Ovary (tissue), 9 donors: ENCODE measurements around the gene FAM9B. TPM values are rescaled to one million over a fixed set of nuclear protein-coding genes. Genes with fewer than 3 reads are reported as not detected.

Experiments used
- DNase-seq, 5 donors: peaks; one replicate each; pipeline ENCODE4 v3.0.0-alpha.2; 2019 to 2020
- H3K27ac ChIP-seq, 2 donors: fragments of 200-600 bp; one replicate each; pipeline versions ENCODE4 v1.5.1 to v1.8.0; 2019 to 2022
- H3K27me3 ChIP-seq: fragments of 200-600 bp; one replicate; pipeline ENCODE4 v1.8.0; 2022
- H3K36me3 ChIP-seq: fragments of 200-600 bp; sonication (generic); one replicate; pipeline ENCODE4 v1.5.1; 2019
- H3K4me1 ChIP-seq: one replicate; pipeline ENCODE4 v1.8.1; 2013; ENCODE audit warnings: mild to moderate bottlenecking, moderate library complexity; ENCODE audit not compliant: insufficient read depth
- H3K4me3 ChIP-seq: fragments of 200-600 bp; sonication (generic); one replicate; pipeline ENCODE4 v1.5.1; 2017
- H3K9me3 ChIP-seq, 2 donors: fragments of 200-600 bp in 1 of 2; sonication (generic) in 1 of 2; one replicate each; pipeline versions ENCODE4 v1.5.1 to v1.8.1; 2013 to 2019; ENCODE audit warnings: mild to moderate bottlenecking in 1 of 2, moderate library complexity in 1 of 2
- CTCF ChIP-seq, 3 donors: fragments of 450-650 bp in 2 of 3; fragments of 200-600 bp in 1 of 3; IDR thresholded peaks; one replicate each; pipeline versions ENCODE4 v1.5.1 to v1.8.0; 2016 to 2022; ENCODE audit warnings: antibody characterized with exemption in 3 of 3, mild to moderate bottlenecking in 1 of 3
- EP300 ChIP-seq: sonication (generic); formaldehyde crosslinking; IDR thresholded peaks from one replicate; pipeline ENCODE4 v1.6.1; 2017; ENCODE audit warnings: antibody characterized with exemption
- POLR2A ChIP-seq: fragments of 450-650 bp; IDR thresholded peaks from one replicate; pipeline ENCODE4 v1.6.1; 2017; ENCODE audit warnings: antibody characterized with exemption, mild to moderate bottlenecking, moderate library complexity
- WGBS, 3 donors: extraction: QIAGEN DNeasy Blood & Tissue Kit in 1 of 3; methylation state at CpG; one replicate each; pipeline versions ENCODE4 v1.1.5 to v1.1.7; 2013 to 2017; 5-methylcytosine and 5-hydroxymethylcytosine counted together
- intact Hi-C, 4 donors: fragments of 100-400 bp; cut with DNase I; formaldehyde crosslinking; loops; one replicate each; pipeline versions ENCODE4 v1.11.0 to v1.15.1; 2022 to 2023
- polyA plus RNA-seq, 2 donors: library from polyadenylated mRNA; stranded (reverse); fragments of 200-250 nt in 1 of 2; fragments of 350-450 nt in 1 of 2; fragmentation: Illumina TruSeq in 1 of 2; extraction: RNeasy Lipid Tissue Mini Kit (QIAGEN cat#74804) in 1 of 2; gene quantifications; one replicate each; pipeline ENCODE4 v1.2.3, GENCODE V29; 2013 to 2014
- total RNA-seq, 7 donors: library from RNA; depleted of rRNA in 2 of 7; stranded (reverse); fragments of >200 nt in 2 of 7; fragmentation: NEBNext Ultra II Directional in 3 of 7; extraction: Animal tissue kit (Norgen Biotek cat#: 25700) in 3 of 7; gene quantifications; one replicate each; pipeline versions ENCODE4 v1.1.0 to v1.2.4, GENCODE V29; 2016 to 2023
- donor health status: DM: no; HTN: no; CAD: no; lungs with moderate emphysema.
- donor health status: DM: no; HTN: no; CAD: no.
- donor health status: Bipolar disorder and iron deficiency.
- donor health status: DM: yes; HTN: yes; CAD: no.
- donor health status: DM: no; HTN: no; CAD: no.
- donor health status: DM: yes; HTN: yes; CAD: no.

Gene FAM9B
- total and polyA plus RNA-seq, 9 donors, result 0.07 to 0.13 TPM; not detected in 7

- Histone ChIP-seq H3K36me3 (no peaks in the 10 kb centered on the region), H3K4me1 (no peaks in the 10 kb centered on the region), H3K4me3 (no peak overlapping the region), H3K9me3 (no peaks in the 10 kb centered on the region), H3K27me3 (no peaks in the 10 kb centered on the region), H3K27ac (no peak overlapping the region)
- WGBS, 3 donors, result 76 to 83% (median 80%) methylated on average over 3 of the region's 3 CpGs
- DNase-seq, result no peak
- intact Hi-C loops, result no loop called here
- TF ChIP-seq POLR2A (no peak), EP300 (no peak), CTCF (IDR thresholded peaks at IDR 0.05) (no peak)
These were observed 30.9 kb downstream of the FAM9B start for GRCh38 chrX:9003041-9003440.

- Histone ChIP-seq H3K36me3 (no peaks in the 10 kb centered on the region), H3K4me3 (no peak overlapping the region), H3K4me1 (no peaks in the 10 kb centered on the region), H3K27me3 (no peaks in the 10 kb centered on the region), H3K9me3 (no peaks in the 10 kb centered on the region), H3K27ac (no peak overlapping the region)
- peak; percentile 18 to 46 (median 28) for DNase-seq
- intact Hi-C loops, result no loop called here
- no peak for TF ChIP-seq EP300
- TF ChIP-seq CTCF (IDR thresholded peaks at IDR 0.05), result no peak
- no peak for TF ChIP-seq POLR2A
- 38 to 46% (median 43%) methylated on average over 4 of the region's 4 CpGs for WGBS, 3 donors
These were observed 45.5 kb downstream of the FAM9B start for GRCh38 chrX:8988446-8988845.

GRCh38 chrX:8987672-8988250 lies 46.2 kb downstream of the FAM9B start:
- DNase-seq, result no peak
- 76 to 86% (median 77%) methylated on average over 6 of the region's 6 CpGs for WGBS, 3 donors
- no peaks in the 10 kb centered on the region for H3K36me3 ChIP-seq
- H3K4me3 ChIP-seq, result no peak overlapping the region
- no peak for TF ChIP-seq EP300
- no peak for TF ChIP-seq POLR2A
- TF ChIP-seq CTCF (IDR thresholded peaks at IDR 0.05), result no peak
- no peak overlapping the region for H3K27ac ChIP-seq
- no peaks in the 10 kb centered on the region for H3K4me1 ChIP-seq
- intact Hi-C loops, result no loop called here
- H3K27me3 ChIP-seq, result no peaks in the 10 kb centered on the region
- no peaks in the 10 kb centered on the region for H3K9me3 ChIP-seq

- no peaks in the 10 kb centered on the region for H3K4me1 ChIP-seq
- H3K27ac ChIP-seq, result no peak overlapping the region
- no peak overlapping the region for H3K4me3 ChIP-seq
- DNase-seq, result no peak
- H3K36me3 ChIP-seq, result no peaks in the 10 kb centered on the region
- intact Hi-C loops, result no loop called here
- TF ChIP-seq EP300, result no peak
- no peak for TF ChIP-seq CTCF (IDR thresholded peaks at IDR 0.05)
- no peak for TF ChIP-seq POLR2A
- H3K27me3 ChIP-seq, result no peaks in the 10 kb centered on the region
- WGBS, 3 donors, result 52 to 54% (median 53%) methylated on average over 2 of the region's 2 CpGs
- no peaks in the 10 kb centered on the region for H3K9me3 ChIP-seq
These were observed 49.7 kb downstream of the FAM9B start for GRCh38 chrX:8984231-8984630.
